ENCODE measurements around the gene MYO3A. TPM values are rescaled to one million over a fixed set of nuclear protein-coding genes. Genes with fewer than 3 reads are reported as not detected.

The MYO3A gene
- total and polyA plus RNA-seq, 2 donors (not counting 1 experiment from before 2014, with no cell fraction given), result 0.27 to 1.4 TPM

DNA sequence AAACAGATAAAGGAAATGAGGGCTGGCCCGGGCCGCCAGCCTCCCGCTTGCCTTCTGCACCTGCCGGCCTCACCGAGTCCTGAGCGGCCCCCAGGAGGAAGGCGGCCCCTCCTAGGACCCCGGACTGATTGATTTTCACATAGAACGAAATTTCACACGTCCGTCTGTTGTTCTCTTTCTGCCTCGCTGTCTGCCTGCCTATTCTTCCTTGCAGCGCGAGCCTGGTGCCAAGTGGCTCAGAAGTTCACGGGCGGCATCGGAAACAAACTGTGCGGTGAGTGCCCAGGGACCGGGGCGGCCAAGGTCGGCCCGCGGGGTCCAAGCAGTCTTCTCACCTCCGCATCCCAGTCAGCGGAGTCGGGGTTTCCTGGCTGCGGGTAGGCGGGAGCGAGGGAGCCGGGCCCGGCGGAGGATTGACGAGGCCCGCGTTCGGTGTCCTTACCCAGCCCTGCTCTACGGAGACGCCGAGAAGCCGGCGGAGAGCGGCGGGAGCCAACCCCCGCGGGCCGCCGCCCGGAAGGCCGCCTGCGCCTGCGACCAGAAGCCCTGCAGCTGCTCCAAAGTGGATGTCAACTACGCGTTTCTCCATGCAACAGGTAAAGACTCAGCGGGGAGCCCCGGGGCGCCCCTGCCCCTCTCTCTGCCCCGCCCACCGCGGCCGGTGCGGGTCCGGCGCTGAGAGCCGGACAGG is 283.5 kb downstream of the MYO3A start:
- TF ChIP-seq, protein P1, sequence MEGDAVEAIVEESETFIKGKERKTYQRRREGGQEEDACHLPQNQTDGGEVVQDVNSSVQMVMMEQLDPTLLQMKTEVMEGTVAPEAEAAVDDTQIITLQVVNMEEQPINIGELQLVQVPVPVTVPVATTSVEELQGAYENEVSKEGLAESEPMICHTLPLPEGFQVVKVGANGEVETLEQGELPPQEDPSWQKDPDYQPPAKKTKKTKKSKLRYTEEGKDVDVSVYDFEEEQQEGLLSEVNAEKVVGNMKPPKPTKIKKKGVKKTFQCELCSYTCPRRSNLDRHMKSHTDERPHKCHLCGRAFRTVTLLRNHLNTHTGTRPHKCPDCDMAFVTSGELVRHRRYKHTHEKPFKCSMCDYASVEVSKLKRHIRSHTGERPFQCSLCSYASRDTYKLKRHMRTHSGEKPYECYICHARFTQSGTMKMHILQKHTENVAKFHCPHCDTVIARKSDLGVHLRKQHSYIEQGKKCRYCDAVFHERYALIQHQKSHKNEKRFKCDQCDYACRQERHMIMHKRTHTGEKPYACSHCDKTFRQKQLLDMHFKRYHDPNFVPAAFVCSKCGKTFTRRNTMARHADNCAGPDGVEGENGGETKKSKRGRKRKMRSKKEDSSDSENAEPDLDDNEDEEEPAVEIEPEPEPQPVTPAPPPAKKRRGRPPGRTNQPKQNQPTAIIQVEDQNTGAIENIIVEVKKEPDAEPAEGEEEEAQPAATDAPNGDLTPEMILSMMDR (IDR thresholded peaks at IDR 0.05), result no peak
- DNase-seq, result peak; percentile 12
- no peaks in the 10 kb centered on the region for H3K36me3 ChIP-seq (replicated peaks in 1 of 2; ENCODE audit: control extremely low read depth in 1 of 2, control insufficient read depth in 1 of 2, extremely low read depth in 1 of 2, insufficient read depth in 2 of 2, low read length in 1 of 2)
- no peak for ATAC-seq (ENCODE audit: low read depth)
- H2AFZ ChIP-seq (ENCODE audit: insufficient read depth, low read depth, low read length, poor library complexity, severe bottlenecking), result peak overlapping the region; percentile 28
- CTCF ChIA-PET, result no interaction called here
- H3K27ac ChIP-seq (ENCODE audit: low read length in 2 of 2), result no peak overlapping the region
- POLR2A ChIA-PET, result no interaction called here
- peaks cover 0 to 25% (median 0%) of the 10 kb centered on the region in 3 donors for H3K9me3 ChIP-seq (ENCODE audit: control extremely low read depth in 1 of 3, control insufficient read depth in 2 of 3, insufficient read depth in 1 of 3, low read length in 2 of 3)
- Mint-ChIP-seq H3K4me3 (peak overlapping the region; percentile 60), H3K27ac (no peak overlapping the region), H3K4me1 (peaks cover 31% of the 10 kb centered on the region), H3K27me3 (peaks cover 88% of the 10 kb centered on the region), H3K9me3 (ENCODE audit: insufficient read depth) (no peaks in the 10 kb centered on the region)
- H3K4me2 ChIP-seq (replicated peaks; ENCODE audit: low read depth, low read length, poor library complexity, severe bottlenecking), result peak overlapping the region; percentile 50
- WGBS (ENCODE audit: insufficient coverage), result 6% methylated on average over 64 of the region's 64 CpGs
- intact Hi-C loops (cut with micrococcal nuclease), result no loop called here
- H4K20me1 ChIP-seq (ENCODE audit: control insufficient read depth, insufficient read depth, low read length, poor library complexity, severe bottlenecking), result no peaks in the 10 kb centered on the region
- H3K4me3 ChIP-seq (ENCODE audit: control extremely low read depth in 1 of 5, extremely low read depth in 1 of 5, insufficient read depth in 1 of 5, low read depth in 2 of 5, low read length in 4 of 5), result peak overlapping the region in 1 of 5 experiments; percentile 29
- no peaks in the 10 kb centered on the region for H3K79me2 ChIP-seq (ENCODE audit: control insufficient read depth, insufficient read depth, low read length)
- peaks cover 35 to 48% of the 10 kb centered on the region in 2 donors for H3K4me1 ChIP-seq (ENCODE audit: control insufficient read depth in 2 of 2, insufficient read depth in 2 of 2, low read length in 2 of 2)
- peaks cover 0 to 75% (median 52%) of the 10 kb centered on the region in 4 experiments for H3K27me3 ChIP-seq (replicated peaks in 1 of 4; ENCODE audit: control extremely low read depth in 1 of 4, control insufficient read depth in 3 of 4, insufficient read depth in 4 of 4, low read length in 3 of 4)
- no peak overlapping the region for H3K9ac ChIP-seq (ENCODE audit: low read length)

DNA sequence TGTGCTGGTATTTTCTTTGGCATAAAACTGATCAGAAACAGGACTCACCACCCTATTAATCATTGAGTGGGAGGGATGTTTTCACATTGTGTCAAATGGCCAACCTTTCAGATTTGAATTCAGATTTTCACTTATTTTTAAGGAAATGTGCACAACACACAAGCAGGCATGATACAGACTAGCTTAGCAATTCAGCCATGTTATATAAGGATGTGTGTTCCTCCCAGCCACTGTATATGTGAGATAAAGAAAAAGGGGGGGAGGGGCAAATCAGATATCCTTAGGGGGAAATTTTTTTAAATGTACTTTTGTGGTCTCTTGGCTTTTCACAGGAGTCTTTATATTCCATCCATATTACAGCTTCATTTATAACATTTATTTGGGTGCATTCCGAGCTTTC is 285.6 kb downstream of the MYO3A start:
- peaks cover 0 to 20% (median 0%) of the 10 kb centered on the region in 3 donors for H3K9me3 ChIP-seq (ENCODE audit: control extremely low read depth in 1 of 3, control insufficient read depth in 2 of 3, insufficient read depth in 1 of 3, low read length in 2 of 3)
- peaks cover 27% of the 10 kb centered on the region for H3K4me1 Mint-ChIP-seq
- H3K36me3 ChIP-seq (replicated peaks in 1 of 2; ENCODE audit: control extremely low read depth in 1 of 2, control insufficient read depth in 1 of 2, extremely low read depth in 1 of 2, insufficient read depth in 2 of 2, low read length in 1 of 2), result no peaks in the 10 kb centered on the region
- no peaks in the 10 kb centered on the region for H3K9me3 Mint-ChIP-seq (ENCODE audit: insufficient read depth)
- peaks cover 31 to 38% of the 10 kb centered on the region in 2 donors for H3K4me1 ChIP-seq (ENCODE audit: control insufficient read depth in 2 of 2, insufficient read depth in 2 of 2, low read length in 2 of 2)
- no peaks in the 10 kb centered on the region for H3K79me2 ChIP-seq (ENCODE audit: control insufficient read depth, insufficient read depth, low read length)
- H3K4me3 Mint-ChIP-seq, result no peak overlapping the region
- no peak overlapping the region for H3K4me2 ChIP-seq (replicated peaks; ENCODE audit: low read depth, low read length, poor library complexity, severe bottlenecking)
- H3K27me3 Mint-ChIP-seq, result peaks cover 89% of the 10 kb centered on the region
- H4K20me1 ChIP-seq (ENCODE audit: control insufficient read depth, insufficient read depth, low read length, poor library complexity, severe bottlenecking), result no peaks in the 10 kb centered on the region
- H3K9ac ChIP-seq (ENCODE audit: low read length), result no peak overlapping the region
- ChIA-PET CTCF (no interaction called here), POLR2A (no interaction called here)
- intact Hi-C loops (cut with micrococcal nuclease), result no loop called here
- H3K27me3 ChIP-seq (replicated peaks in 1 of 4; ENCODE audit: control extremely low read depth in 1 of 4, control insufficient read depth in 3 of 4, insufficient read depth in 4 of 4, low read length in 3 of 4), result peaks cover 0 to 57% (median 42%) of the 10 kb centered on the region in 4 experiments
- TF ChIP-seq, protein P1 (IDR thresholded peaks at IDR 0.05), result no peak
- TF ChIP-seq EZH2 (IDR thresholded peaks at IDR 0.05; ENCODE audit: borderline replicate concordance, insufficient read depth, low read depth, low read length, poor library complexity, severe bottlenecking), result no peak
- no peak overlapping the region for H3K27ac ChIP-seq (ENCODE audit: low read length in 2 of 2)
- H2AFZ ChIP-seq (ENCODE audit: insufficient read depth, low read depth, low read length, poor library complexity, severe bottlenecking), result no peak overlapping the region
- ATAC-seq (ENCODE audit: low read depth) (no peak), DNase-seq (no peak)
- WGBS (ENCODE audit: insufficient coverage), result 80% methylated on average over 1 of the region's 1 CpG
- no peak overlapping the region for H3K27ac Mint-ChIP-seq
- no peak overlapping the region for H3K4me3 ChIP-seq (ENCODE audit: control extremely low read depth in 1 of 5, extremely low read depth in 1 of 5, insufficient read depth in 1 of 5, low read depth in 2 of 5, low read length in 4 of 5)

All from B cell (primary cell).